GM21737 (cell line): Measurements from ENCODE around the gene ERP44.
A peak's percentile ranks its signal among the peaks of the same experiment; 100 is the strongest.

Experiments
- ATAC-seq: cut with Tn5 transposase; IDR thresholded peaks from one replicate; pipeline ENCODE4 v1.9.1; 2021; ENCODE audit warnings: mild to moderate bottlenecking, moderate library complexity; ENCODE audit not compliant: unreplicated experiment

Gene ERP44

DNA sequence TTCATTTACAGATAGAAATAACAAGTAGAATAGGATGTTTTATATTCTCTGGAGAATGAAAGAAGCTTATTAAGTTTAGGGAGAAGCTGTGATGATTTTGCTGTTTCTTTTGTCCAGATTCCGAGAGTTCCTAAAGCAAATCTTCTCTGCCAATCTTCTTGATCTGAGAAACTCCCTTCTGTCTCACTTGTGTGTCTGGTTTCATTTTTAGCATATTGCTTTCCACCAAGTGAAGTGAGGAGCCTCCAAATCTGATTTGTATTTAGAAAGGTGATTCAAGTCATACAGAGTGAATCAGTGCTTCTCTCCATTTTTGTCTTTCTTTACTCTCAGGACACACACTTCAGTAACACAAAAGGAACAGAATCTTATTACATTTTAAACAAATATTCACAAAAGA, 144.0 kb downstream of the ERP44 start:
- peak; percentile 72 for ATAC-seq

DNA sequence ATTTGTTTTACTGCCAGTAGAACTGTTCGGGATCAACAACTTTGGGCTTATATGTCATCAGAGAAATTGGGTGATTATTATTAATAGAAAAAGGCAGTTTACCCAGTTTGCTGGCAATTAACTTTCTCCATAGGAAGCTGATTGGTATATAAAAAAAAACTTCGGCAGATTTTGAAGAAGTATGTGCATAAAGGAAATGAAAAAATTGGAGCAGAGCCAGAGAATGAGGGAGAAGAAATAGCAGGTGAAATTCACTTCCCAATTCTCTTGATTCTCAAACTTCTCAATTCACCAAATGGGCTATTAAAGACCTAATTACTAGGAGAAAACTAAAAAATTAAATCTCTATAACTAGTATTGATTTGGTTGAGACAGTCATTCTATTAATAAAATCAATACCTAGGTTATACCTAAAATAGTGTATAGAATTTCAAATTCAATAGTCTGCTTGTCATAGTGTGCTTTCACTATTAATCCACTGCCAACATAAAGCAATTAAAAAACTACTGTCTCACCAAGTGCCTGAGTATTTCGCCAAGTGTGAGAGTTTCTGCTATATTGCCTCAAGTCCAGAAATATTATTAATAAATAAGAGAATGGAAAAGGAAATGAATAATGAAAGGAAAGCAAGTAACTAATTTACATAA, 144.8 kb downstream of the ERP44 start:
- no peak for ATAC-seq

DNA sequence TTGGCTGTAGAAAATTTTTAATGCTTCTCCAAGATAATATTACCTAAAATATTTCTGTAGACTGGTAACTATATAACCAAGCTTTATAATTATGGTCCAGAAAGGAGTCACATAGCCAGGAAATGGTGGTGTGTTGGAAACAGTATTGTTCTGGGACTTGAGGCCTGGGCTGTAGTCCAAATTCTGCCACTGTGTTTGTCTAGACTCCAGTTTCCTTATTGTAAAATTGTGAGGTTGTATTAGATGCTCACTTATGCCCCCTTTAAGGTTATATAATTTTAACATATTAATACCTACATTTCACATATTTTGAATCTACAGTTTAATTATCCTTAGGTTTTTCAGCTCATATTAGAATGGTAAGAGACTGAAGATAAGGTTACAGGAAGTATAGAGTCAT, 149.9 kb downstream of the ERP44 start:
- ATAC-seq, result no peak

DNA sequence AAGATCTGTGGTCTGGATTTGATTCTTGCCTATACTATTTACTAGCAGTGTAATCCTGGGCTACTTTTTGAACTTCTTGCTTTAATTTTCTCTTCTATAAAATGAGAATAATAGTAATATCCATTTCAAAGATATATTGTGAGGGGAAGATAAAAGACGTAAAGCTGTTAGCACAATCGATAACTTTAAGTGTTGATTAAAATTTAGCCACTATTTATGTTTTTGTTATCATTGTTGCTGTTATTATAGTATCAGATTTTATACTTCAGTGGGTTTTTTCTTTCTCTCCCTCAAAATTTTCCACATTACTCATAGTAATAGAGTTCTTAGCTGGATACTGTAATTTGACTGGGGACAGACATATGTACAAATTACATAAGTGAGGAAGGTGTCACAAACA, 150.3 kb downstream of the ERP44 start:
- ATAC-seq, result no peak

DNA sequence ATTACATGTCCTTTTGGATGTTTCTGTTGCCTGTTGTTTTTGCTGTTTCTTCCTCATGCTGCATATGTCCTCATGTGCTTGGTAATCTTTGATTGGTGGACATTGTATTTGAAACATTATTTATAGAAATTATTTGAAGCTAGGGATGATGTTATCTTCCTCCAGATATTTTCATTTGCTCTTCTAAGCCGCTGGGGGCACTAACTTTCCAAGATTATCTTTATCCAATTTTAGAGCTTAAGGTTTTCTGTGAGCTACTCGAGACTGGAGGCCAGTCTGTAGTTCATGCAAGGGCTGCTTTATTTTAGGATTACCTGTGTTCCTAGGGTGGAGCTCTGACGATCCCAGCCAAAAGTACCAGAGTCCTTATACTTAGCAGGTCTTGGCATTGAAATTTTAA, 151.4 kb downstream of the ERP44 start:
- no peak for ATAC-seq

DNA sequence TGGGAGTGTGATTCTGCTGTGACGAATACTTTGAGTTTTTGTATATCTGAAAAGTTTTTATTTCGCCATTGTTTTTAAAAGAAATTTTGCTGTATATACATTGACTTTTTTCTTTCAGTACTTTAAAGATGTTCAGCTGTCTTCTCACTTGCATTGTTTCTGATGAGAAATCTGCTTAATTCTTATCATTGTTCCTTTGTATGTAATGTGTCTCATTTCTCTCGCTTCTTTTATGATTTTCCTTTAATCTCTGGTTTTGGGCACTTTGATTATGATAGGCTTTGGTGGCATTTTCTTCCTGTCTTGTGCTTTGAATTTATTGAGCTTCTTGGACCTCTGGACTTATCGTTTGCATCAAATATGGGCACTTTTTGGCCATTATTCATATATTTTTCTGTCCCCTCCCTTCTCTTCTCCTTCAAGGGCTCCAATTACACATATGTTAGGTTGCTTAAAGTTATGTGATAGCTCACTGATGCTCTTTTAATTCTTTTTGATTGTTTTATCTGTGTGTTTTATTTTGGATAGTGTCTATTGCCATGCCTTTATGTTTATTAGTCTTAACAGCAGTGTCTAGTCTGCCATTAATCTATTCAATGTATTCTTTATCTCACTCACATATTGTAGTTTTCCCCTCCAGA, 161.7 kb downstream of the ERP44 start:
- ATAC-seq, result no peak

DNA sequence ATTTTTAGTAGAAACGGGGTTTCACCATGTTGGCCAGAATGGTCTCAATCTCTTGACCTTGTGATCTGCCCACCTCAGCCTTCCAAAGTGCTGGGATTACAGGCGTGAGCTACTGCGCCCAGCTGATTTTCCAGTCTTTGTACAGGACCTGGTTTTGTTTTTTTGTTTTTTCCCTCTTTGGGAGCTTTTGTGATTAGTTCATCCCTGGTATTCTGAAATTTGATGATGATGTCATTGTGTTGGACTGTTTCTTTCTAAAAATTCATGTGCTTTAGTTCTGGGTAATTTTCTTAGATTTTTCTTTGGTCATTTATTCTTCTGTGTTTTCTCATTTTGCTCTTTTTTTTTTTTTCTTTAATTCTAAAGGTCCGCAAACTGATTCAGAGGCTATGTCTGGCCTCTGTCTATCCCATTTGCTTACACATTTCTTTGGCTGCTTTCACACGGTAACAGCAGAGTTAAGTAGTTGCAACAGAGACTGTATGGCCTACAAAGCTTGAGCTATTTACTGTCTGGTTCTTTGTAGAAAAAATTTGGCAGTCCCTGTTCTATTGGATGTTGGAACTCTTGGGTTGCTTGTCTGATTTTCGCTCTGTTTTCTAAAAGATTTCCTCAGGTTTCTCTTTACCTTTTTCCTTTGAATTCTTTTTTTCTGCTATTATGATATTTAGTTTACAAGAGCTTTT, 167.5 kb downstream of the ERP44 start:
- no peak for ATAC-seq

DNA sequence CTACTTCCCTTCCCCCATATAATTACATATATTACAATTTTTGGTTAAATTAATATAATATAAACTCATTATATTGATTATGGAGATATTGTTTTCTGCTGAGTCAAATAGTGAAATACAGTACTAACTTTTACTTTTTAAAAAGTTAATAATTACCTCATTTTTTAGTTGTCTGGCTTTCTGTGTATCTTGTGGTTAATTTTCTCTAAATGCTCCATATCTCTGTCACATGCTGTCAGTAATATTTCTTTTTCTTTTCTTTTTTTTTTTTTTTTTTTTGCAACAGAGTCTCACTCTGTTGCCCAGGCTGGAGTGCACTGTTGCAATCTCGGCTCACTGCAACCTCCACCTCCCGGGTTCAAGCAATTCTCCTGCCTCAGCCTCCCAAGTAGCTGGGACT, 169.1 kb downstream of the ERP44 start:
- ATAC-seq, result no peak
